Chondrocyte (in vitro differentiated cells): ENCODE measurements around the gene PSMD2. TPM values are rescaled to one million over a fixed set of nuclear protein-coding genes. Genes with fewer than 3 reads are reported as not detected.

Experiments used
- DNase-seq: peaks from one replicate; pipeline ENCODE4 v3.0.0; 2021; ENCODE audit warnings: mixed read lengths, low spot score
- H3K27ac Mint-ChIP-seq: one replicate; pipeline ENCODE4 v1.8.0; 2021; ENCODE audit warnings: mild to moderate bottlenecking, moderate library complexity, mixed read lengths; ENCODE audit not compliant: unreplicated experiment
- H3K27me3 Mint-ChIP-seq: 2 replicates; pipeline ENCODE4 v1.8.0; 2021; ENCODE audit warnings: low read depth, mixed read lengths
- H3K36me3 Mint-ChIP-seq: 2 replicates; pipeline ENCODE4 v1.8.0; 2021; ENCODE audit warnings: low read depth, mixed read lengths
- H3K4me1 Mint-ChIP-seq: 2 replicates; pipeline ENCODE4 v1.8.0; 2021; ENCODE audit warnings: low read depth, mild to moderate bottlenecking, mixed read lengths
- H3K4me3 Mint-ChIP-seq: one replicate; pipeline ENCODE4 v1.8.0; 2021; ENCODE audit warnings: mild to moderate bottlenecking, moderate library complexity, mixed read lengths; ENCODE audit not compliant: unreplicated experiment
- H3K9me3 Mint-ChIP-seq: 2 replicates; pipeline ENCODE4 v1.8.0; 2021; ENCODE audit warnings: low read depth, mixed read lengths
- CTCF ChIP-seq: fragments of 200-600 bp; sonication (generic); IDR thresholded peaks from 2 replicates; pipeline ENCODE4 v1.5.0; 2021; ENCODE audit warnings: antibody characterized with exemption, mild to moderate bottlenecking, moderate library complexity
- long read RNA-seq: library from polyadenylated mRNA; stranded (forward); transcript quantifications from one replicate; pipeline ENCODE4 v2.0.0, GENCODE V29; 2021
- total RNA-seq: library from RNA; stranded (reverse); gene quantifications from 3 replicates; pipeline ENCODE4 v1.2.1, GENCODE V29; 2021

Gene PSMD2
- 237 to 288 TPM (median 238 TPM) in 3 replicates for total RNA-seq
- long read RNA-seq, transcript PSMD2-201 (21 exons, 3,449 nt) = major isoform, 868 of 998 reads
- long read RNA-seq, partial matches to known transcripts = 30 of 998 reads
- long read RNA-seq, other reads (novel, unspliced or antisense) = 100 of 998 reads

- Mint-ChIP-seq H3K36me3 (peaks cover 16% of the 10 kb centered on the region), H3K27ac (peak within 1 kb of the TSS; percentile 94), H3K4me1 (peaks cover 25% of the 10 kb centered on the region), H3K4me3 (peak within 1 kb of the TSS; percentile 89), H3K27me3 (no peaks in the 10 kb centered on the region), H3K9me3 (no peaks in the 10 kb centered on the region)
- no peak for TF ChIP-seq CTCF
- peak; percentile 99 for DNase-seq
Observed at GRCh38 chr3:184298759-184299487, at the start of gene PSMD2. TSS of gene PSMD2 (plus strand) at chr3:184299241. CDS start at chr3:184299267, 26 bp downstream.

- no peaks in the 10 kb centered on the region for H3K27me3 Mint-ChIP-seq
- peak within 1 kb of the TSS; percentile 96 for H3K27ac Mint-ChIP-seq
- no peak for TF ChIP-seq CTCF
- peak; percentile 98 for DNase-seq
- peak within 1 kb of the TSS; percentile 82 for H3K4me3 Mint-ChIP-seq
- H3K36me3 Mint-ChIP-seq = peaks cover 7% of the 10 kb centered on the region
- peaks cover 6% of the 10 kb centered on the region for H3K4me1 Mint-ChIP-seq
- H3K9me3 Mint-ChIP-seq = no peaks in the 10 kb centered on the region
Observed at GRCh38 chr3:184249412-184250166, 49.5 kb upstream of the PSMD2 start, which contains the start of gene EEF1AKMT4. TSS of gene EEF1AKMT4 (plus strand) at chr3:184249672. CDS start at chr3:184249695, 23 bp downstream.

GRCh38 chr3:184250167-184250828 lies 48.7 kb upstream of the PSMD2 start:
- peak overlapping the region; percentile 82 for H3K4me3 Mint-ChIP-seq
- H3K4me1 Mint-ChIP-seq = peaks cover 6% of the 10 kb centered on the region
- peaks cover 2% of the 10 kb centered on the region for H3K36me3 Mint-ChIP-seq
- H3K9me3 Mint-ChIP-seq = no peaks in the 10 kb centered on the region
- peak; percentile 88 for DNase-seq
- H3K27ac Mint-ChIP-seq = peak overlapping the region; percentile 96
- TF ChIP-seq CTCF = peak; percentile 89
- H3K27me3 Mint-ChIP-seq = no peaks in the 10 kb centered on the region

- H3K4me3 Mint-ChIP-seq = no peak overlapping the region
- H3K36me3 Mint-ChIP-seq = peaks cover 9% of the 10 kb centered on the region
- no peak for TF ChIP-seq CTCF
- no peak overlapping the region for H3K27ac Mint-ChIP-seq
- no peaks in the 10 kb centered on the region for H3K9me3 Mint-ChIP-seq
- H3K4me1 Mint-ChIP-seq = peaks cover 7% of the 10 kb centered on the region
- peak; percentile 26 for DNase-seq
- peaks cover 3% of the 10 kb centered on the region for H3K27me3 Mint-ChIP-seq
Observed at GRCh38 chr3:184255291-184256039, 43.6 kb upstream of the PSMD2 start.
